Measurements from ENCODE around the gene KLF15.

The KLF15 gene

DNA sequence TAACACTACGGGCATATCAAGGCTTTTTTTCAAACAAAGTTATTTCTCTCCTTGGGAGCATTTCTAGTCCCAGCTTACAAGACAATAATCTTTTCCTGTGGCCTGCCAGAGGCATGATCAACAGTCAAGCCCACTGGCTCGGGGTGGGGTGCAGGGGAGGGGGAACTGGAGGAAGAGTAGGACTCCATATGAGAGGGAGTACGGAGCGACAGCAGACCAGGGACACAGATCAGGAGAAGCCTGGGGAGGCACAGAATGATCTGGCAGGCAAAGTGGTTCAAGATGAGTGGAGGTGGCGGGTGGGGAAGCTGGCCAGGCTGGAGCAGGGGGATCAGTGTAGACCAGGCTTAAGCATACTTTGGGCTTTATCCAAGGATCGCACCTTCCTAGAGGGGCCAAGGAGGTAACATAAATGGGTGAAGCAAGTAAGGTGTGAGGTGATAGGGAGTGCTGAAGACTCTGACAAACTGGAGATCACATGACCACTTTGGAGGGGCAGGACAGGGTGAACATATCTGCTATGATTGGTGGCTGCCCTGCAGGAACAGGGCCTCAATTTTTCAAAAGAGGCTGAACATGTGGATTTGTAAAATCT lies 37.4 kb downstream of the KLF15 start:
- no peak for DNase-seq (ENCODE audit: low spot score)

DNA sequence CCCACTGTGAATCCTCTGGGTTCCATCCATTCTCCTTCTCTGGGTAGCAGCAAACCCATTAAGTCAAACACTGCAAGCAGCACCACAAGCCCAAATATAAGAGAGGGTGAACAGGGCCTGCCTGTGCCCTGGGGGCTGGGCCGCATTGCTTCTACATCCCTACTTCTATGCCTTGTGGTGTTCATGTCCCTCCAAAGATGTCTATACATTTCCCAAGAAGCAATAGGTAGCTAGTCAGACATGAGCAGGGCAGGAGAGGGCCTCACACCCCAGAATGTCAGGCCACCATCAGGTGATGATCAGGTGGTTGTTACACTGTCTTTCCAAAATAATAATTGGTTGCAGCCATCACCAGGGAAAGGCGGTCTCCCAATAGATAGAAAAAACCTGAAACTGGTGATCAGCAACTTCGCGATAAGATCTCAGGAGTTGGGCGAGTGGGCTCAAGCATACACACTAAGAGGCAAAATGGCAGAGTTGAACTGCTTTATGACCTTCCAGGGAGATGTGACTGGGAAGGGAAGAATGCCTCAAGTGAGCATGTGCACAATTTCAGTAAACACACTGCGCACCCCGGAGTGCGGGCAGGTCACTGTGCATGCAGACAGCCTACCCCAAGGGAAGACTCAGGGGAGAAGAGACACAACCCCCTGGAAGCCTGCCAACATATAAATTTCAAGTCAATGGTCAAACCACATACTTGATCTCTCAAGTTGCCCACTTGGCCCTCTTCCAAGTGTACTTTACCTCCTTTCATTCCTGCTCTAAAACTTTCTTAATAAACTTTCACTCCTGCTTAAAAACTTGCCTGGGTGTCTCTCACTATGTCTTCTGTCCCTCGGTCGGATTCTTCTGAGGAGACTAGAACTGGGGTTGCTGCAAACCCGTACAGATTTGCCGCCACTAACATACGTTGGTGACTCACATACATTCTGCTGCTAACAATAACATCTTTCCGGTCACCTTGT lies 39.9 kb downstream of the KLF15 start:
- no peak for DNase-seq (ENCODE audit: low spot score)

DNA sequence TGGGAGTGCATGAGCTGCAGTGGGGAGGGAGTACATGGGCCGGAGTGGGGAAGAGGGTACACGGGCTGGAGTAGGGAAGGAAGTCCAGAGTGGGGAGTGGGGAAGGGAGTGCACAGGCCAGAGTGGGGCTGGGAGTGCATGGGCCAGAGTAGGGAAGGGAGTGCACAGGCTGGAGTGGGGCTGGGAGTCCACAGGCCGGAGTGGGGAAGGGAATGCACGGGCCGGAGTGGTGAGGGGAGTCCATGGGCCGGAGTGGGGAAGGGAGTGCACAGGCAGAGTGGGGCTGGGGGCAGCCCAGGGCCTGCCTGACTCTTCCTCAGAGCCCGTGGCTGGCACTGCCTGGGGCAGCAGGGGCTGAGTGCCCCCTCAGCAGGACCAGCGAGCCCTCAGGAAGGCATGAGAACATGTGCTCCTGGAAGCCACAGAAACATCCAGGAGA lies 40.7 kb downstream of the KLF15 start:
- no peak for DNase-seq (ENCODE audit: low spot score)

DNA sequence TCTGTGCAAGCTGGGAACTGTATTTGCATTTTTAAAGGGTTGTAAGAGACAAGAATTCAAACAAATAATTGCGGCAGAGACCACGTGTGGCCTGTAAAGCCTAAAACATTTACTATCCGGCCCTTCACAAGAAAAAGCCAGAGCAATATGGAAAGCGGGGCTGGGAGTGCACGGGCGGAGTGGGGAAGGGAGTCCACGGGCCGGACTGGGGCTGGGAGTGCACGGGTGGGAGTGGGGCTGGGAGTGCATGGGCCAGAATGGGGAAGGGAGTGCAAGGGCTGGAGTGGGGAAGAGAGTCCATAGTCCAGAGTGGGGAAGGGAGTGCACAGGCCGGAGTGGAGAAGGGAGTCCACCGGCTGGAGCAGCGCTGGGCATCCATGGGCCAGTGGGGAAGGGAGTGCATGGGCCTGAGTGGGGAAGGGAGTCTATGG lies 41.2 kb downstream of the KLF15 start:
- no peak for DNase-seq (ENCODE audit: low spot score)

DNA sequence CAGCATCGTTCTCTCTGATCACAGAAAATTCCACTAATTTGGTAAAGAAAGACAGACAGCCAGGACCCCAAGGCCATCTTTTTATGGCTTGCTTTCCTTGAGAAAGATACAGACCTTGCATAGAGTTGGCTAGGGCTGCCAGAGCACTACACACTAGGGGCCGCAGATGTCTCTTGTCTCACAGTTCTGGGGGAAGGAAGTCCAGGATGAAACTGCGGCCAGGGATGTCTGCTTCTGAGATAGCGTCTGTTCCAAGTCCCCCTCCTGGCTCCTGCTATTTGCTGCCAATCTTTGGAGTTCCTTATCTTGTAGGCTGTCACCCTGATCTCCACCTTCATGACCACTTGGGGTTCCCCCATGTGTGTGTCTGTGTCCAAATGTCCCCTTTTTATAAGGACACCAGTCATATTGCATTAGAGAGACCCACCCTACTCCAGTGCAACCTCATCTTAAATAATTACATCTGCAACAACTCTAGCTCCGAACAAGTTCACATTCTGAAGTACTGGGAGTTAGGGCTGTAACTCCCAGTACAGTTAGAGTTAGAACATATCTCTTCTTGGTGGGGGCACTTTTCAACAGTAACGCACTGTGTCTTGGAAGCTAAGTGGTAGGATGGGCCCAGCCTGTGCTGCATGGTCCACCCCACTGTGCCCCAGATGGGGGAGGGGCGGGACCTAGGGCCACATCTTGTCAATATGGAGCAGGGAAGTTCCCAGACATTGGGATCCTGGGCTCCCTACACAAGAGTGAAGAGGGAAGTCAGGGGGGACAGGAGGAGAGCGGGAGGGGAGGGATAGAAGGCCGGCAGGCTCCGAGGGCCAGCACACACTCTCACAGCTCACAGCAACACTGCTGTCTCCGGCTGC lies 42.2 kb downstream of the KLF15 start:
- no peak for DNase-seq (ENCODE audit: low spot score)

DNA sequence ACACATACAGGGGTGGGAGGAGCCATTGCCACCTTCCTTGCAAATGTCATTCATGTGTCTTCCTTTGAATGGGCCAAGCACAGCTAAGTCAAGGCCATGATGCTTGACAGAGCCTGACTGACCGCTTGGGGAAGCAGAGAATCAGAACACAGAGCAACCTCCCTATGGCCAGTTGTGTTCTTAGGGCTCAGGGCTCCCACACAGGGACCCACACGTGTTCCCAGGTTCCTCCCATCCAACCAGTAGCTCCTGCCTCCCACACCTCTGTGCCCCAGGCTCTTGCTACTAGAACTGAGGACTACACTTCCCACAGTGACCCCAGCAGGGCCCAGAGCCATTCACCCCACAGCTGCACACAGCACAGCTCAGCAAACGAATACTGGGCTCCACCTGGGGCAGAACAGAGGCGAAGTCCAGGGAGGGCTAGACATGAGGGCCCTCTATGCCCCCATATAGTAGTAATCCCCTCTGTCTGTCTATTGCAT lies 42.9 kb downstream of the KLF15 start:
- DNase-seq (ENCODE audit: low spot score) = no peak

DNA sequence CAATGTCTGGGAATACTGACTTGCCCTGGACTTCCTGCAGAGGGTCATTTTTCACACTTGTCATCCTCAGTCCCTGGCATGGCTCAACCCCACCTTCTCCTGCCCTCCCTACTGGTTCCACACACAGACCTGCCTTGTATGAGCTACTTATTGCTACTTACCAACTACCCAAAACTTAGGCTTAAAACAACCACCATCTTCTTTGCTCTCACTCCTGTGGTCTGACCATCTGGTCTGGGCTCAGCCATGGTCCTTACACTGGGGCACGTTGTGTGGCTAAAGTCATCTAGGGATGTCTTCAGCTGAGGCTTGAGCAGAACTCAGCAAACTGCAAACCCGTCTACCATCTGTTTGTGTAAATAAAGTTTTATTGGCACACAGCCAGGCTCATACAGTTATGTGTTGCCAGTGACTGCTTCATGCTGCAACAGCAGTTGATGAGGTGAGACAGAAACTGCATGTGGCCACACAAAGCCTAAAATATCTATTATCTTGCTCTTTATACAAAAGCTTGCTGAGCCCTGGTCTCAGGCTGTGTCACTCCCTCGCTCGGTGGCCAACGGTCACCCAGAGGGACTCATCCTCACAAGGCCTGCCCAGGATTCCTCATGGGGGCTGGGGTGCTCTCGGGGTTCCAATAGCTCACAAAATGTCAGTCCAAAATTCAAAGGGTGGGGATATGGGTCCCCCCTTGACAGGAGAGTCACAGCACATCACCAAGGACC lies 43.5 kb downstream of the KLF15 start:
- no peak for DNase-seq (ENCODE audit: low spot score)

DNA sequence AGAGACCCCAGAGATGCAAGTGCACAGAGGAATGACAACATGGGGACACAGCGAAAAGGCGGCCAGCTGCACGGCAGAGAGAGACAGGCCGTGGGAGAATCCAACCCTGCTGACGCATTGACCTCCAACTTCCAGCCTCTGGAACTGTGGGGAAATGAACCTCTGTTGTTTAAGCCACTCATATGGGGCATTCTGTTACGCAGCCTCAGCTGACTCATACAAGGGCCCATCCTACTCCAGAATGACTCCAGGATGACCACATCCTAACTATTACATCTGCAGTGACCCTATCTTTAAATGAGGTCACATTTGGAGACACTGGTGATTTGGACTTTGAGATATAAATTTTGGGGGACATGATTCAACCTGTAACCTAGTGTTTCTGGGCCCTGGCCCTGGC lies 44.0 kb downstream of the KLF15 start:
- no peak for DNase-seq (ENCODE audit: low spot score)

DNA sequence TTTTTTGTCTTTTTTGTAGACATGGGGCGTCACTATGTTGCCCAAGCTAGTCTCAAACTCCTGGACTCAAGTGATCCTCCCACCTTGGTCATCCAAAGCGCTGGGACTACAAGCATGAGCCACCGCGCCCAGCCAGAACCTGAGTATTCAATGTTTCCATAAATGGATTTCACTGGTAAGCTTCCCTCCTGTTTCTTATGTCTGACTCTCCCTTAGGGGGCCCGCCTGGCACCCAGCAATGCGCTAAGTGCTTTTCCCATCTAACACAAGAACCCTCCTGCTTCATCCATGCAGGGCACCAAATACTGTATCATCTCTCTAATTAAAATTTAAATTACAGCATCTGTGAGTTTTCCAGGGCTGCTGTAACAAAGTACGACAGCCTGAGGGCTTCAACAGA lies 44.9 kb downstream of the KLF15 start:
- no peak for DNase-seq (ENCODE audit: low spot score)

DNA sequence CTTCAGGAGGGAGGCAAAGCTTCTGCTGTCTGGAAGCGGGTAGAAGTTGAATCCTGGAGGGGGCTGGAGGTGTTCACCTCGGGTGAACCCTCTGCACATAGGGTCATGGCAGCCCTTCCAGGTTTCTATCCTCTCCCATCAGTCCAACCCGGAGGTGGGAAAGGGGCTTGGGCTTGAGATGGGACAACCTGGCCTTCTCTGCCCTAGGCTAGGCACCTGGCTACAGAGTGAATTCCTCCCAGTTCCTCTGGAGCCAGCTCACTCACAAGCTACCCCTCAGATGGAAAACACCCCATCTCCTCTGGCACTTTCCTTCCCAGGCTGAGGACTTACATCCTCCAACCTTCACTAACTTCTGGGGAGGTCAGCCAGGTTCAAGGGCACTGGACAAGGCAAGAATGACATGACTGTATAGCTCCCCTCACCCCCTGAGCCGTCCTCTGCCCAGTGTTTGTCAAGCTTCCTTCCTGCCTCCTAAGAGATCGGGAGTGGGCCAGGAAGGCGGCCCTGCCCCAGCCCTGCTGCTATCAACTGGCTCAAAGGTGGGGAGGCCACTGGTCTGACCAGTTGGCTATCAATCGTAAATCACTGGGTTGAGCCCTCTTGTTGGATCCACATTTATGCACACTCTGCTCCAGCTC lies 45.8 kb downstream of the KLF15 start:
- DNase-seq (ENCODE audit: low spot score) = no peak

DNA sequence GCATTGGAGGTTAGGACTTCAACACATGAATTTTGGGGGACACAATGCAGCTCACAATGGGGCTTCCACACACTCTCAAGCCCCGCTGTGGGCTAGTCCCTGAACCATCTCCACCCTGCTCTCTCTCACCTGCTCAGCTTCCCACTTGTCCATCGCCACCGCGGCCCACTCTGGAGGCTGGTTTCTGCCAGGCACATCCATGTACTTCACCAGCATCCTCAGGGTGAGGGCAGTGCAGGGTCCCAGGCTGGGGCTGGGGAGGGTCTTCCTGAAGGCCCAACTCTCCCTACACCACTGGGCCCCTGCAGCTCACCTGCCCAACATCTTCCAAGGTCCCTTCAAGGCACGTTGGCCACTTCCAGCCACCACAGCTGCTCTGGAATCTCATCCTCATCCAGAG lies 46.4 kb downstream of the KLF15 start:
- DNase-seq (ENCODE audit: low spot score) = no peak

DNA sequence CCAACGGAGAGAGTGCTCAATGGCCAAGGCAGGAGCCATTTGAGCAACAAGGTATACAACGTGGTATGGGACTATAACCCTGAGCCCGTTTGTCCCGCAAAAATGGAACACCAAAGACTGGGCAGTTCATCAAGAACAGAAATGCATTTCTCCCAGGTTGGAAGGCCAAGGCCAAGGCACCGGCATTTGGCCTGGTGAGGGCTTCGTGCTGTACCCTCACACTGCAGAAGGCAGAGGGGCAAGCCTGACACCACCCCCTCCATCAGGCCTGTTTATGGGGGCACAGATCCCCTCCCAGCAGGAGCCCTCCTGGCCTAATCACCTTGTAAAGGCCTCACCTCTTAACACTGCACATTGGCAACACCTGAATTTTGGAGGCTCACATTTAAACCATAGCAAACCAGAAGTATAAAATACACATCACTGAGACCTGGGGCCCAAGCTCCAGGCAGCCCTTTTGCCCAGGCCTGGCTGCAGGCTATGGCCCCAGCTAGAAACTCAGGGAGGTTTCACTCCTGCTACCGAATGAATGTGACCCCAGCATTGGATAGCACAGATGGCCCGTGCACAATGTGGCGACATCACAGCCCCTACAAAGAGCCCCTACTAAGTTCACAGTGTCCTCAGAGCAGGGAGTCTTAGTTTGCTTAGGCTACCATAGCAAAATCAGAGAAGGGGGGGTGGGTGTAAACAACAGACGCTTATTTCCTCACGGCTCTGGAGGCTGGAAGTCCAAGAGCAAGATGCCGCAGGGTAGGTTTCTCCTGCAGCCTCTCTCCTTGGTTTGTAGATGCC lies 47.1 kb downstream of the KLF15 start:
- no peak for DNase-seq (ENCODE audit: low spot score)

DNA sequence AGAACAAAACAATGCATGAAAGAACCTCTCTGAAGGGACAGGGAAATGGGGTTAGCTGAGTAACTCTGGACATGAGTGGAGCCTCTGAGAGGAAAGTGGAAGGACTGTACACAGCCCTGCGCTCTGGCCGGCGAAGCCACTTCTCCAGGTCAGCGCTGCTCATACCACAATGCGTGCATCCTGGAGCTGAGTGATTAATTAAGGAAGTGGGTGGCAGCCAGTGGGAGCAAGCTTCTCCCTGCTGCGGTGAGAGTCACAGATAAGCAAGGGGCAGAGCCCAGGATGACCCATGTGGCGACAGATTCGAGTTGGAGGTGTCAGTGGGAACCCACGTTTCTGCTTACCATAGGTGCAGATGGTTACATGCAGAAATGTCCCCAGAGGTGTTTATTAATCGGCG lies 48.0 kb downstream of the KLF15 start:
- DNase-seq (ENCODE audit: low spot score) = no peak

DNA sequence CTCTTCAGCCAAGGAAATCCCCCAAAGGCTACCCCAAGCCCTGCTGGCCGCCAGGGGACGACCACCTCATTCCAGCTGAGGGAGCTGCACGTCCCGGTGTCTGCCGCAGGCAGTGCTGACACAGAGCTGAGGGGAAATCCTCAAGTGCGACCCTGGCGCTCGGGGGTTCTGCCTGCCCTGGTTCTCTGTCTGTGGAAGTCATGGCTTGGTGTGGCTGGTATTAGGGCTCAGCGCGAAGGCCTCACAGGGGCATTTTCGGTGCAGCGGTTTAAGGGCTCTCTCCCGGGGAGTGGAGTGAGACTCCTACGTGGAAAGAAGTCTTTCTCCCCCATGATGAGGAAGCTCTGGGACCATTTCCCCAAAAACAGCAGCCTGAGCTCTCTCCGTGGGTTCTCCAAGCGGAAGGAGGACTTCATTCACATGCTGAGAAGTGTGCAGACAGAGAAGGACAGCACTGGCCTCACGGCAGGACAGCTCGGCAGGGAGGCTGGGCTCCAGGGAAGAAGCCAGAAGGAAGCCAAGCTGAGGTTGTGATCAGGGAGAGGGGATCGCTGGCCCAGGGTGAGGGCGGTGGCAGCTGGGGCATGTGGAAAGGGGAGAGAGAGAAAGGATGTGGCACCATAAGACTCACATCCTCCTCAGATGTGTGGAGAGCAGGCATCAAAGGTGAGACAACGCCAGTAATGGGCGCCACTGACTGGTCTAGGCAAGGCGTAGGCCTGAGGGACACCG lies 48.6 kb downstream of the KLF15 start:
- DNase-seq (ENCODE audit: low spot score) = no peak

DNA sequence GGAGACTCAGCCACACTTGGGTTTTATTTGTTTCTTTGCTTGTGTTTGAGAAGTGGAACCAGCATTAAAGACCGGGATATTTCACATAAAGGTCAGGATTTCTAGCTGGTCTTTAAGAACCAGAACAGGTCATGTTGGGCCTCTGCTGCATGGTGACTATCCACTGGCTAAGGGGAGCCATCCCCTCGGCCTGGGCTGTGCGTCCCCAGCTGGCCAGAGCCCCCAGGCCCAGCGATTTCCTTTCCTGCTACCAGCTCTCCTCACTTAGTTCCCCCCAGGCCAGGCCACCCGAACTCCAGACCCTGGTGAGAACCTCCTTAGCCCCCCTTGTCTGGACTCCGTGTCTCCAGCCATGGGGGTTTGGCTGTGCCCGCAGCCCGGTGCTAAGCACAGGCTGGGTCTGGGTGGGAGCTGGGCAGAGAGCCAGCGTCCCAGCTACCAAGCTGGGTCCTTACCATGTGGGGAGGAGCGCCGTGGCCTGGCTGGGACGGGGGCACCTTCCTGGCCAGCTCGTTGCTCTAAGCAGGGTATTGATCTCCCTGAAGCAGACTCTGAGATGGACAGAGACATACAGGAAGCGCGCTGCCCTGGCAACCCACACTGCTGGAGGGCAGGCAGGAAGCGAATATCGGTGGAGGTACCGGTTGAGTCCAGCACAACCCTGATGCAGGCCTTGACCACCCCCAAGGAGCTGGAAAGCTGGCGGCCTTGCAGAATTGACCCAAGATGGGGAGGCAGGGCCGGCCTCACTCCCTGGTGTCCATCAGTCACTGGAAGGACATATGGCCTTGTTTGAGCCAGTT lies 49.4 kb downstream of the KLF15 start:
- DNase-seq (ENCODE audit: low spot score) = no peak

DNA sequence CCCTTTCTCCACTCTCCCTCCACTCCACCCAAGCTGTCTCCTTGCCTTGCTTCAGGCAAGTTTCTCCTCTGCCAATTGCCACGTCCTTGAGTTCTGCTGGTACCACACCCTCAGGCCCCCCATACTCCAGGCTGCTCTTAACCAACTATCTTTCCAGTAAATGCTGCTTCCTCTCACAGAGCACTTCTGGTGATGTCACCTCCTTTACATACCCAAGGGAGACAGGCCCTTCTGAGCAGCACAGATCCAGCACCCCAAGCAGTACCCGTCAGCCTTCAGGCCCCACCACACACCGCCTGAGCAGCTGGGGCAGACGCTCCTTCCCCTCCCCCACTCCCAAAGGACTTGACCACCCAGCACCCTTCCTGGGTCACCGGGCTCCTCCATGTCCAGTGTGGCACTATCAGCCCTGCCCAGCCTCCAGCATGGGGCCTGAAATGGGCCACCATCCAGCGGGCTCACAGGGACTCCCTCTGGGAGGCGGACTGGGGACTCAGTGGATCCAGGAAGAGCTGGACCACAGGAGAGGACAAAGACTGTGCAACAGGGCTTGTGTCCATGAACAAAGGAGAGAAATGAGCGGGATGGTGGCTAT lies 50.2 kb downstream of the KLF15 start:
- no peak for DNase-seq (ENCODE audit: low spot score)

DNA sequence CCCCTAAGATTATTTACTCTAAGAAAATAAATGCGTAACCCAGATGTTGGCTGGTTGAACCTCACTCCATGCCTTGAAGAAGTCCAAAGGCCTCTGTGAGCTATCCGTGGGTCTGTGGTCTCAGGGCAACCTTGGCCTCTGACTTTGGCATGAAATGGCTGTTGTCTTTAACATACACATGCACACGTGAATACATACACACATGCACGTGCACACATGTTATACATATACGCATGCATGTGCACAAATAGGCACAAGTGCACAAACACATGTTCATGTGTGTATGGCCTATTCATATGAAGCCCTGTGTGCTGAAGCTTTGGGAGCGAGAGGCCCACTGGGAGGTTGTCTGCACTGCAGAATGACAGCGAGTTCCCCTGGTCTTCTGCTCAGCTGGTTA lies 50.8 kb downstream of the KLF15 start:
- no peak for DNase-seq (ENCODE audit: low spot score)

DNA sequence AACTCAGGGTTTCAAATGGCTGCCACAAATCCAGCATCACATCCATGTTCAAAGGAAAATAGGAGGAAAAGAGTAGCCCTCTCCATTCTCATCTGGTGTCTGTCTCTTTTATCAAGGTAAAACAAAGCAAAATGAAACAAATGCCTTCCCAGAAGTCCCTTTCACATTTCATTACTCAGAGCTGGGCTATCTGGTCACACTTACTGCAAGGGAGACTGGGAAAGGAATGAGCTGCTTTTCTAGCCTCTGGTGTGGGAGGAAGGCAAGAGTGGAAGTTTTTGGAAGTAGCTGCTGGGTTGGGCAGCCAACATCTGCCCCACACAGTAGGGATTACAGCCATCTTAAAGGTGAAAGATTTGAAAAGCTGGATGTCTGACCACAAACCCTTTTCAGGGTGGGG lies 51.8 kb downstream of the KLF15 start:
- DNase-seq (ENCODE audit: low spot score) = no peak
